Medulla oblongata (tissue), 1 donor: ENCODE measurements around the gene SSTR4.
"Not testable (repeated sequence)": the region's sequence is repeated elsewhere in the genome, so short reads cannot be mapped to it uniquely, and the experiment has no call there.

Experiments
- DNase-seq: peaks from one replicate; pipeline ENCODE4 v3.0.0-alpha.2; 2015; ENCODE audit errors: extremely low spot score

The SSTR4 gene, protein sequence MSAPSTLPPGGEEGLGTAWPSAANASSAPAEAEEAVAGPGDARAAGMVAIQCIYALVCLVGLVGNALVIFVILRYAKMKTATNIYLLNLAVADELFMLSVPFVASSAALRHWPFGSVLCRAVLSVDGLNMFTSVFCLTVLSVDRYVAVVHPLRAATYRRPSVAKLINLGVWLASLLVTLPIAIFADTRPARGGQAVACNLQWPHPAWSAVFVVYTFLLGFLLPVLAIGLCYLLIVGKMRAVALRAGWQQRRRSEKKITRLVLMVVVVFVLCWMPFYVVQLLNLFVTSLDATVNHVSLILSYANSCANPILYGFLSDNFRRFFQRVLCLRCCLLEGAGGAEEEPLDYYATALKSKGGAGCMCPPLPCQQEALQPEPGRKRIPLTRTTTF

GRCh38 chr20:23034721-23035671 lies at the start of gene SSTR4:
SSTR4 (plus strand) TSS chr20:23035312; CDS start chr20:23035484, 172 bp downstream.
- no peak for DNase-seq

- no peak for DNase-seq
These were observed 48.5 kb upstream of the SSTR4 start for GRCh38 chr20:22986601-22987000.

- DNase-seq = not testable (repeated sequence)
These were observed 43.7 kb upstream of the SSTR4 start for GRCh38 chr20:22991424-22991823.

- DNase-seq = no peak
These were observed 41.3 kb upstream of the SSTR4 start for GRCh38 chr20:22993823-22994222.

DNA sequence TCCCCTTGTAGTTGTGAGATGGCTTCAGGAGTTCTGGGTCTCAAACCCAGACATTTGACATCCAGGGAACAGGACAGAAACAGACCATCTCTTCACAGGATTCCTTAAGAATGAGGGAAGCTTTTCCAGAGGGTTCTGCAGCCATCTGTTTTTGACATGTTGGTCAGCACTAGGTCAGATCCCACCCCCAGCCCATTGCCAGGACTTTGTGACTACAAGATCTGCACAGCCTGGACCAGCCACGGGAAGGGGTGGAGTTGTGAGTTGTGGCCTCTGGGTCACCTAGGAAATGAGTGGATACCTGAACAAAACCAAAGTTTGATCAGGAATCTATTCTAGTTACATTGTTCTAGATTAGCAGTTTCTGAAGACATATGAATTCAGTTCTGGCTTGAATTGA lies 39.2 kb upstream of the SSTR4 start:
- no peak for DNase-seq

GRCh38 chr20:22998476-22998875 lies 36.6 kb upstream of the SSTR4 start:
- DNase-seq = no peak

- DNase-seq = no peak
These were observed 35.4 kb upstream of the SSTR4 start for GRCh38 chr20:22999756-23000155.

- DNase-seq = no peak
These were observed 34.7 kb upstream of the SSTR4 start for GRCh38 chr20:23000232-23000947.

GRCh38 chr20:23002276-23002675 lies 32.8 kb upstream of the SSTR4 start:
- DNase-seq = no peak

DNA sequence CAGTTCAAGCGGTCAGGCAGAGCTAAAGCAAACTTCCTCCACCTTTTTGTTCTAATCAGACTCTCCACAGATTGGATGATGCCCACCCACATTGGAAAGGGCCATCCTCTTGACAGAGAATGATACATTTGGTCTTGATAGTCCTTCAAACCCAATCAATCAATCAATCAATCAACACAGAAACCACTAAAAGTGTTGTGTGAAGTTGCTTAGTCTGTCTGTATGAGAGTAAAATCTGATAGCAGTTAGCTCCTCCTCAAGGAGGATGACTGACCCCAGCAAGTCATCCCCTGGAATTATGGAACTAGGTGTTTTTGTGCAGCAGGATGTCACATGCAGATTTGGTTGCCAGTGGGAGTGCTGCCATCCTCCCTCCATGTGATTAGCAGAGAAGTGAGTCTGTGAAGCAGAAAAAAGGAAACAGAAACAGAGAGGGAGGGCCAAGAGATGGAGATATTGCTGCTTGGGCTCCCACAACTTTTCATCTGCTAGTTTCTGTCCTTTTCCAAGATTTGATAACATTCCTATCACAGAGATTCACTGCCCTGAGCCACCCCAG lies 32.0 kb upstream of the SSTR4 start:
- DNase-seq = no peak

DNA sequence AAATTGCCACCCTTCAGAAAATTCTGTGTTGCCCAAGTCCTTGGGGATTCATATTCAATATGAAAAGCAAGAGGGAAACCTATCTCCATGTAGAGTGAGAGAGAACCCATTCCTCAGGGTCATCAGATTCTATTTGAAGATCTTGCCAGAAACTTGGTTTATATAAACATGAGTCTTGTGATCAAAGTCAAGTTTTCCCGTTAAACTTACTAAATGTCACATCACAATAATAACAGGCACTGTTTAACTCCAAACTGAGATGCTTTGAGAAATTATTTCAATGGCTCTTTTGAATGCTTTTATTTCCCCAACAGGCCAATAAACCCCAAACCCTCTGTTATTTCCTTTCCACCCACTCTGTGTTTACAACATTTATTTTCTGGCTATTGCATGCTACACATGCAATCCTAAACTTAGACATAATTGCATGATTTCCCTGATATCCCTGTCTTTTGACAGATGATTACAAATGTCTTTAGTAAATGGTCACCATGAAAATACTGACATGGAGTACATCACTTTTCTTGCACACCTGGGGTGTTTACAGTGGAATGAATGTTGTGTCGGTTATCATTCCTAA lies 31.1 kb upstream of the SSTR4 start:
- no peak for DNase-seq

GRCh38 chr20:23005776-23006175 lies 29.3 kb upstream of the SSTR4 start:
- DNase-seq = no peak

GRCh38 chr20:23007462-23007861 lies 27.6 kb upstream of the SSTR4 start:
- DNase-seq = no peak

DNA sequence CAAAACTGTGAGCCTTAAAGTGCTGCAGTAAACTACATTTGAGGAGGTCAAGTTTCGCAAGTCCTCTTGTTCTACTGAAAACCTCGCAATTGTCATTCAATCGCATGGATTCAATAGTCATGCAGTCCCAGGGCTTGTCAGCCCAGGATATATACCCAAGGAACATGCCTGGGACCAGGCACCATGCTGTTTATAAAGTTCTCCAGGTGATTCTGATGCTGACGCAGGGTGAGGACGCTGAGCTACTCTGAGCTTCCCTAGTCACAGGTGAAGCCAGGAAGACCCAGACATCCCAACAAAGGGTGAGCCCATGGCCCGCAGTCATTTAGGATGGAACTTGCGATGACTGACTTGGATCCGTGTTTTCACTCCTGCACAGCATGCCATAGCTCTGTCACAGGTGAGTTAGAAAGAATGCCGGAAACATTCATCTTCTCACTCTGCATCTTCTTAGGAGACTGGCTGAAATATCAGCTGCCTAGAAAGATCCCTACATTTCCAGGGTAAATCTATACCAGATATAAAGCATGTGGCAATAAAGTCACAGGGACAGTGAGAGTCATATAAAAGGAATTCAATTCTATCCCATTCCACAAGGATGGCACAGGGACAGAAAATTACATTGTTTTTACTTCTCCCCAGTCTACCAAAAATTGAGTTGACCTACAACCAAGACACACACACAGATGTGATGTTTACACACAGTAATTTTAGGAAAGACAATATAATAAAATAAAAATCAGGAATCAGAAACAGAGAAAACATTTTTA lies 27.0 kb upstream of the SSTR4 start:
- DNase-seq = no peak

DNA sequence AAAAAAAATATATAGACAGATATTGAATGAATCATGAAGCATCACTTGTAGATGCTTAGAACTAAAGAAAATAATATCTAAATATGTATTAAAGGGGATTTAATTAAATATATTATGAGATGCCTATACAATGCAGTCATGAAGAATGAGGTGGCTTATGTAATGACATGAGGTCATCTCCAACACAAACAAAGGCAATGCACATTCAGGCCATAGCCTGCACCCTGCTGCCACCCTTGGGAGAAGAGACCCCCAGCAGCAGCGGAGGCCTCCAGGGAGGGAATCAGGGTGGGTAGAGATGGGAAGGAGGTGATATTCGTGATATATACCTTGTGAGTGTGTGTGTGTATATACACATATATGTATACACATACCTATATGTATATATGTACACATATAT lies 26.4 kb upstream of the SSTR4 start:
- DNase-seq = no peak

DNA sequence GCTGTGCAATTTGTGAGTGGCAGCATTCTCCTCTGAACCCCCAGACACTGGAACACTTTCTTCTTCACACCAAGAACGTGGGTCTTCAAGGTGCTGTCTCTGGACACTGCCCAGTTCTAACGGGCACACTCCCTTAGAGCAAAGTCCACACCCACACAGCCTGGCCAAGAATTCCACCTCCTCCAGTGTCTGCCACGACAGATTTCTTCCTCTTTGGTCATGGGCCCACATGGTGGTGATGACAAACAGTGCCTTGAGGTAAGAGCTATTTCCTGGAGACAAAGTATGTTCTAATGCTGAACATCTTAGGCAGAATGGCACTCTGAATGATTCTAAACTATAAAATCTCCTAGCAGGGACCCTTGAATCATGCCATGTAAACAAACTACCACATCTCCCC lies 25.5 kb upstream of the SSTR4 start:
- DNase-seq = no peak

- no peak for DNase-seq
These were observed 25.0 kb upstream of the SSTR4 start for GRCh38 chr20:23010096-23010495.

DNA sequence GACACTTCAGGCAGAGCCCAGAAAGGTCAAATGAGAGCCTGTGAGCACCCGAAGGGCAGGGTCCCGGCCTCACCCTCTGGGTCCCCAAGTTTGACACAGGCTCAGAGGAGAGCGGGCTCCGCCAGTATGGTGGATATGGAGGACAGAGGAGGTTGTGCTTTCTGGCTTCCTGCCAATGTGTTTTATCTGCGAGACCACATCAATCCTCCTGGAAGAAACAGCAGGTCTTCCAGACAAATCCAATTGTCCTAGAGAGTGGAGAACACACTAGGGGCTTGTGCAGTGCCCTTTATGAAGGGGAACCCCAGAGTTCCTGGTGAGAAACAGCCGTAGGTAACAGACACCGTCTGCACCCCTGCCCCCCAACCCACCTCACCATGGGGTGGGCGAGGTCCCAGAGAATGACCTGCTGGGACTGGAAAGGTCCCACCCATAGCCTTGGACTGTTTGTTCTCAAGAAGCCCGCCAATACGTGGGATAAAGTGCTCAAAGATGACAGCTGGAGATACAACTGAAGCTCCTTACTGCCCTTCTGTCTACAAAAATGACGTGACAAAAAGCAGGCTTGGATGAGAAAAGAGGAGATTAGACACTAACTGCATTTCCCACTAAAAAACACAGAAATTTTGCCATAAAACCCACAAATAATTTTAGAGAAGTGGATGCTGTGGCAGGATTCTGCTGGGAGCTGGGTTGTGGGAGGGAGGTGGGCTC lies 23.9 kb upstream of the SSTR4 start:
- DNase-seq = no peak

DNA sequence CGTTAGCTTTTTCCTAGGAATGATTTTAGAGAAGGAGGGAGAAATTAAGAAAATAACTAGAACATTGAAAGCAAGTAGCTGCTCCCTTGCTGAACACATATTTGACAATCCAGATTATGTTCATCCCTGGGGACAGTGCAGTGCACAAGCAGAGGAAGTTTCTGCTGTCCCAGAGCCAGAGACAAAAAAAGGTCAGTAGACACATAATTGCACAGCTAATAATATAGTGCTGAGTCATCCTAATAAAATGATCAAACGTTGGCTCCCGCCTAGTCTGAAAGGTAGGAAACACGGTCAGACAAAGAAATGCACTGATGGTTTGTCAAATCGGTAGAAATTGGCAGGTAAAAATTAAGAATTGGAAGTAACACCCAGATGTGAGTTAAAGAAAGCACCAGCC lies 21.7 kb upstream of the SSTR4 start:
- no peak for DNase-seq

GRCh38 chr20:23017516-23017915 lies 17.6 kb upstream of the SSTR4 start:
- DNase-seq = no peak
